Activated CD8-positive, alpha-beta T cell treated with anti-CD3 and anti-CD28 coated beads for 36 hours (primary cell): Measurements from ENCODE around the gene POLR2F. TPM values are rescaled to one million over a fixed set of nuclear protein-coding genes. Genes with fewer than 3 reads are reported as not detected.
"Not testable (repeated sequence)": the region's sequence is repeated elsewhere in the genome, so short reads cannot be mapped to it uniquely, and the experiment has no call there.

Experiments used
- ATAC-seq: fragments of 200-7000 bp; cut with Tn5 transposase; one replicate; pipeline ENCODE4 v1.10.0; 2021; ENCODE audit warnings: mild to moderate bottlenecking, moderate library complexity
- CTCF ChIA-PET: fragments of 350-600 bp; sonication (Branson Sonifier 250); formaldehyde crosslinking; loops from one replicate; lab custom pipeline; 2021; ENCODE audit warnings: antibody characterized with exemption; lab: Charles Lee
- POLR2A ChIA-PET: fragments of 350-600 bp; sonication (Branson Sonifier 250); formaldehyde crosslinking; loops from one replicate; lab custom pipeline; 2021; ENCODE audit warnings: antibody characterized with exemption; lab: Charles Lee
- DNase-seq: peaks from one replicate; pipeline ENCODE4 v3.0.0-alpha.2; 2020
- H3K27ac Mint-ChIP-seq: one replicate; pipeline ENCODE4 v1.8.0; 2021; ENCODE audit warnings: mild to moderate bottlenecking, mixed read lengths
- H3K27me3 Mint-ChIP-seq: one replicate; pipeline ENCODE4 v1.8.0; 2021; ENCODE audit warnings: mixed read lengths
- H3K36me3 Mint-ChIP-seq: one replicate; pipeline ENCODE4 v1.8.0; 2021; ENCODE audit warnings: low read depth, mixed read lengths
- H3K4me1 Mint-ChIP-seq: one replicate; pipeline ENCODE4 v1.8.0; 2021; ENCODE audit warnings: low read depth, mixed read lengths
- H3K4me3 Mint-ChIP-seq: one replicate; pipeline ENCODE4 v1.8.0; 2021; ENCODE audit warnings: mild to moderate bottlenecking, moderate library complexity, mixed read lengths
- H3K9me3 Mint-ChIP-seq: one replicate; pipeline ENCODE4 v1.8.0; 2021; ENCODE audit warnings: mixed read lengths
- intact Hi-C: fragments of 100-400 bp; cut with micrococcal nuclease; formaldehyde crosslinking; loops from one replicate; pipeline ENCODE4 v1.10.0; 2022
- total RNA-seq, 2 experiments: library from RNA; stranded (reverse); gene quantifications; one replicate each; pipeline ENCODE4 v1.2.3, GENCODE V29; 2021
- TF ChIP-seq, protein P1 (sequence below): fragments of 200-600 bp; IDR thresholded peaks from one replicate; pipeline ENCODE4 v1.8.0; 2022; ENCODE audit warnings: antibody characterized with exemption, mild to moderate bottlenecking

Gene POLR2F
- total RNA-seq, 2 experiments from 2014 or later: 82.2 to 85.4 TPM

DNA sequence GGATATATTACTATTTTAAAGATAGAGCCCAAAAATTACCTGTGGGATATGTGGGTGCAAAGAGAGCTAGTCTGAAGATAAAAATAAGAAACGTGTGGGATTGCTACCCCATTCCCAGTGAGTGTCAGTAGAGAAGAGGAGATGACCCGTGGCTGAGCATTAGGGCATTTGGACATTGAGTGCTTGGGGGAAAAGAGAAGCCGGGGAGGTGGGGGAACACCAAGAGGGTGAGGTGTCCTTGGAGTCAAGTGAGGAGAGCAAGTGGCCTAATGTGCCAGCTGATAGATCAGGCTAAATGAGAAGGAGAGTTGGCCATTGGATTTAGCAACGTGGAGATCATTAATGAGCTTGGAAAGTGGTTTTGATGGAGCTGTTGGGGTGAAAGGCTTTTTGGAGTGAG lies 1.2 kb downstream of the POLR2F start:
- no peak overlapping the region for H3K27ac Mint-ChIP-seq
- no peaks in the 10 kb centered on the region for H3K9me3 Mint-ChIP-seq
- CTCF ChIA-PET: interaction anchor here (1.0 to 2.7 kb wide), 9 partner anchors 8 to 141 kb away, joined by 3 to 31 read pairs (median 4); partner anchors contain the start of gene MICALL1
- no peak for DNase-seq
- TF ChIP-seq, protein P1, sequence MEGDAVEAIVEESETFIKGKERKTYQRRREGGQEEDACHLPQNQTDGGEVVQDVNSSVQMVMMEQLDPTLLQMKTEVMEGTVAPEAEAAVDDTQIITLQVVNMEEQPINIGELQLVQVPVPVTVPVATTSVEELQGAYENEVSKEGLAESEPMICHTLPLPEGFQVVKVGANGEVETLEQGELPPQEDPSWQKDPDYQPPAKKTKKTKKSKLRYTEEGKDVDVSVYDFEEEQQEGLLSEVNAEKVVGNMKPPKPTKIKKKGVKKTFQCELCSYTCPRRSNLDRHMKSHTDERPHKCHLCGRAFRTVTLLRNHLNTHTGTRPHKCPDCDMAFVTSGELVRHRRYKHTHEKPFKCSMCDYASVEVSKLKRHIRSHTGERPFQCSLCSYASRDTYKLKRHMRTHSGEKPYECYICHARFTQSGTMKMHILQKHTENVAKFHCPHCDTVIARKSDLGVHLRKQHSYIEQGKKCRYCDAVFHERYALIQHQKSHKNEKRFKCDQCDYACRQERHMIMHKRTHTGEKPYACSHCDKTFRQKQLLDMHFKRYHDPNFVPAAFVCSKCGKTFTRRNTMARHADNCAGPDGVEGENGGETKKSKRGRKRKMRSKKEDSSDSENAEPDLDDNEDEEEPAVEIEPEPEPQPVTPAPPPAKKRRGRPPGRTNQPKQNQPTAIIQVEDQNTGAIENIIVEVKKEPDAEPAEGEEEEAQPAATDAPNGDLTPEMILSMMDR: no peak
- ATAC-seq: no peak
- POLR2A ChIA-PET: interaction anchor here (1.3 kb wide), 2 partner anchors 21 to 49 kb away, joined by 4 read pairs; partner anchors contain the start of gene MICALL1
- H3K4me3 Mint-ChIP-seq: peak overlapping the region; percentile 97
- peaks cover 30% of the 10 kb centered on the region for H3K4me1 Mint-ChIP-seq
- peaks cover 14% of the 10 kb centered on the region for H3K27me3 Mint-ChIP-seq
- peaks cover 28% of the 10 kb centered on the region for H3K36me3 Mint-ChIP-seq
- intact Hi-C loops: no loop called here

DNA sequence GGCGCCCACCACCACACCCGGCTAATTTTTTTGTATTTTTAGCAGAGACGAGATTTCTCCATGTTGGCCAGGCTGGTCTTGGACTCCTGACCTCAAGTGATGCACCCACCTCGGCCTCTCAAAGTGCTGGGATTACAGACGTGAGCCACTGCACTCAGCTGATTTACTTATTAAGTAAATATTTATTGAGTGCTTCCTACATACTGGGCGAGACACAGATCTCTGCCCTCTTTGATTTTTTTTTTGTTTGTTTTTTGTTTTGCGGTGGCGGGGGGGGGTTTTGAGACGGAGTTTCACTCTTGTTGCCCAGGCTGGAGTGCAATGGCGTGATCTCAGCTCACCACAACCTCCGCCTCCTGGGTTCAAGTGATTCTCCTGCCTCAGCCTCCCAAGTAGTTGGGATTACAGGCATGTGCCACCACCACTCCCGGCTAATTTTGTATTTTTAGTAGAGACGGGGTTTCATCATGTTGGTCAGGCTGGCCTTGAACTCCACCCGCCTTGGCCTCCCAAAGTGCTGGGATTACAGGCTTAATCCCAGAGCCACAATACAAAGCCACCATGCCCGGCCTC lies 2.4 kb downstream of the POLR2F start:
- intact Hi-C loops, DNase-seq, ATAC-seq, POLR2A ChIA-PET, H3K9me3 Mint-ChIP-seq, H3K4me3 Mint-ChIP-seq, H3K27ac Mint-ChIP-seq: not testable (repeated sequence)
- CTCF ChIA-PET: interaction anchor here (2.7 kb wide), 1 partner anchor 9 kb away, joined by 31 read pairs; no protein-coding TSS in a partner anchor
- H3K27me3 Mint-ChIP-seq: peaks cover 14% of the 10 kb centered on the region
- peaks cover 30% of the 10 kb centered on the region for H3K4me1 Mint-ChIP-seq
- H3K36me3 Mint-ChIP-seq: peaks cover 33% of the 10 kb centered on the region

DNA sequence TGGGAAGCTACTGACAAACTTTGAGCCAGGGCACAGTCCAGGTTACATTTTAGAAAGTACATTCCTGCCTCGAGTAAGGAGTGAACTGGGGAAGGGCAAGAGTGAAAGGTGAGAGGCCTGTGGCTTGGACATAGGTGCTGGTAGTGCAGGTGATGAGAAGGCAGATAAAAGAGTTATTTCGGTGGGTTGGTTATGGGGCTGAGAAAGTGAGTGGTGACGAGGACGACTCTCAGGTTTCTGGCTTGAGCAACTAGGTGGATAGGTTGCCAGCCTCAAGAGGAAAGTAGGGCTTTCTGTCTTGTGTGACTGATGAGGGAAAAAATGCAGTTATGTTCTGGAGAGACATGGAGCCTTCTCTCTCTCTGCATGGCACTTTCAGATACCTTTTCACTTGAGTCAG lies 3.7 kb downstream of the POLR2F start:
- no peak for ATAC-seq
- H3K27ac Mint-ChIP-seq: no peak overlapping the region
- H3K9me3 Mint-ChIP-seq: no peaks in the 10 kb centered on the region
- no peak overlapping the region for H3K4me3 Mint-ChIP-seq
- peaks cover 8% of the 10 kb centered on the region for H3K27me3 Mint-ChIP-seq
- CTCF ChIA-PET: no interaction called here
- TF ChIP-seq, protein P1: no peak
- intact Hi-C loops: no loop called here
- POLR2A ChIA-PET: no interaction called here
- peaks cover 42% of the 10 kb centered on the region for H3K36me3 Mint-ChIP-seq
- DNase-seq: no peak
- peaks cover 30% of the 10 kb centered on the region for H3K4me1 Mint-ChIP-seq

DNA sequence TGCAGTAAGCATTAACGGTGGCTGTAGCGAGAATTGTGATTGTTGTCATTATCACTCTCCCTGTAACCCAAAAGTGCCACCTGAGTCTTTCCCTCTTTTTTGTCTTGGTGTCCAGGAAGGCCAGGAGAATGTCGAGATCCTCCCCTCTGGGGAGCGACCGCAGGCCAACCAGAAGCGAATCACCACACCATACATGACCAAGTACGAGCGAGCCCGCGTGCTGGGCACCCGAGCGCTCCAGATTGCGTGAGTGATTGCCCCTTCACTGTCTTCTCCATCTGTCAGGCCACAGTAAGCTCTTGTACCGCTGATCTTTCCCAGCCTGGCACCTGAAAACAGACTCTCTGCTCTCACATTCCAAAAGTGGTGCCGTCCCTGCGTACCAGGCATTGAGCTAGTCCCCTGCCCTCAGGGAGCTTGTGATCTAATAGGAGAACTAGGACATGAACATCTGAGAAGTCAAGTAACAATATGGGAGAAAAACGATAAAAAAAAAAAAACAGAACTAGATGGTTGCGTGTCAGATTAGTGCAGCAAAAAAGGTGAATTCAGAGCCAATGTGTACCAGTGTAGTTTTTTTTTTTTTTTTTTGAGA lies 5.8 kb downstream of the POLR2F start:
- CTCF ChIA-PET: interaction anchor here (1.6 kb wide), 1 partner anchor 25 kb away, joined by 5 read pairs; no protein-coding TSS in a partner anchor
- Mint-ChIP-seq H3K27ac (no peak overlapping the region), H3K27me3 (no peaks in the 10 kb centered on the region), H3K4me1 (peaks cover 22% of the 10 kb centered on the region), H3K4me3 (no peak overlapping the region), H3K36me3 (peaks cover 47% of the 10 kb centered on the region), H3K9me3 (no peaks in the 10 kb centered on the region)
- POLR2A ChIA-PET: interaction anchor here (0.7 kb wide), 1 partner anchor 66 kb away, joined by 4 read pairs; no protein-coding TSS in a partner anchor
- TF ChIP-seq, protein P1: no peak
- intact Hi-C loops: no loop called here
- ATAC-seq (no peak), DNase-seq (no peak)

GRCh38 chr22:37961062-37961461 lies 7.6 kb downstream of the POLR2F start:
- Mint-ChIP-seq H3K27me3 (no peaks in the 10 kb centered on the region), H3K36me3 (peaks cover 49% of the 10 kb centered on the region), H3K4me3 (no peak overlapping the region), H3K4me1 (peaks cover 13% of the 10 kb centered on the region), H3K9me3 (no peaks in the 10 kb centered on the region), H3K27ac (no peak overlapping the region)
- TF ChIP-seq, protein P1: no peak
- ATAC-seq (no peak), DNase-seq (no peak)
- intact Hi-C loops: no loop called here
- ChIA-PET CTCF (interaction anchor here (1.4 kb wide), 1 partner anchor 27 kb away, joined by 3 read pairs; no protein-coding TSS in a partner anchor), POLR2A (no interaction called here)
